Measurements from ENCODE around the gene EME2. TPM values are rescaled to one million over a fixed set of nuclear protein-coding genes. Genes with fewer than 3 reads are reported as not detected.
"Not testable (repeated sequence)": the region's sequence is repeated elsewhere in the genome, so short reads cannot be mapped to it uniquely, and the experiment has no call there.

Gene EME2
- total RNA-seq, 1 donor from 2014 or later, result 19.2 TPM

DNA sequence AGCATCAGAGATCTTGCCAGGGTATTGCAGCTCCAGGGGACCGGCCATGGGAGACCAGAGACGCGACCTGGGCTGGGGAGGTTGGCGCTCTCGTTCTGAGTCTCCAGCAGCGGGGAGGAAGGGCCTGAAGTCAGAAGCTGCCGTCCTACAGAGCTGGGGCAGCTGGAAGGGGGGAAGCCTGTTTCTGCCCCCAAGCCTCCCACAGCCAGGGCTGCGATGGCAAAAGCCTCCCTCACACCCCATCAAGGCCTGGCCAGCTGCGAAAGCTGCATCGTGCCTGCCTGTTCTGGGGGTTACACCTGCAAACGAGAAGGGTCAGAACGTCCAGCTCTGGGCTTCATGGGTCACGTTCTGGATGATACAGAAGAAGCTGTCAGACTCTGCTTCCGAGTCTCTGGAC lies 40.5 kb upstream of the EME2 start:
- Histone ChIP-seq H3K4me1 (no peaks in the 10 kb centered on the region), H3K4me3 (no peak overlapping the region), H3K27me3 (no peaks in the 10 kb centered on the region), H3K36me3 (peaks cover 62% of the 10 kb centered on the region), H3K9me3 (no peaks in the 10 kb centered on the region), H3K27ac (no peak overlapping the region)
- DNase-seq (no peak), ATAC-seq (no peak)
- intact Hi-C loops (cut with DNase I), result no loop called here
- TF ChIP-seq, protein P1, sequence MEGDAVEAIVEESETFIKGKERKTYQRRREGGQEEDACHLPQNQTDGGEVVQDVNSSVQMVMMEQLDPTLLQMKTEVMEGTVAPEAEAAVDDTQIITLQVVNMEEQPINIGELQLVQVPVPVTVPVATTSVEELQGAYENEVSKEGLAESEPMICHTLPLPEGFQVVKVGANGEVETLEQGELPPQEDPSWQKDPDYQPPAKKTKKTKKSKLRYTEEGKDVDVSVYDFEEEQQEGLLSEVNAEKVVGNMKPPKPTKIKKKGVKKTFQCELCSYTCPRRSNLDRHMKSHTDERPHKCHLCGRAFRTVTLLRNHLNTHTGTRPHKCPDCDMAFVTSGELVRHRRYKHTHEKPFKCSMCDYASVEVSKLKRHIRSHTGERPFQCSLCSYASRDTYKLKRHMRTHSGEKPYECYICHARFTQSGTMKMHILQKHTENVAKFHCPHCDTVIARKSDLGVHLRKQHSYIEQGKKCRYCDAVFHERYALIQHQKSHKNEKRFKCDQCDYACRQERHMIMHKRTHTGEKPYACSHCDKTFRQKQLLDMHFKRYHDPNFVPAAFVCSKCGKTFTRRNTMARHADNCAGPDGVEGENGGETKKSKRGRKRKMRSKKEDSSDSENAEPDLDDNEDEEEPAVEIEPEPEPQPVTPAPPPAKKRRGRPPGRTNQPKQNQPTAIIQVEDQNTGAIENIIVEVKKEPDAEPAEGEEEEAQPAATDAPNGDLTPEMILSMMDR (IDR thresholded peaks at IDR 0.05), result no peak

DNA sequence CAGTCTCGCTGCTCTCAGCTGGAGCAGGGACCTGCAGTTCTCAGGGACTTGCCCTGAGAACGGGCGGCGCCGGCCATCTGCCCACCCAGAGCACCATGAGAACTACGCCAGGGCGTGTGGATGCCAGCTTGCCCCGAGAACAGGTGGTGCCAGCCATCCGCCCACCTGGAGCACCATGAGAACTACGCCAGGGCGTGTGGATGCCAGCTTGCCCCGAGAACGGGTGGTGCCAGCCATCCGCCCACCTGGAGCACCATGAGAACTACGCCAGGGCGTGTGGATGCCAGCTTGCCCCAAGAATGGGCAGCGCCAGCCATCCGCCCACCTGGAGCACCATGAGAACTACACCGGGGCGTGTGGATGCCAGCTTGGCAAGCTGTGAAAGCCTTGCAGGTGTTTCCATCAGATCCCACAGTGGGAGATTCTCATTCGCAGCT lies 40.0 kb upstream of the EME2 start:
- H3K4me3 ChIP-seq; H3K4me1 ChIP-seq; intact Hi-C loops (cut with DNase I); ATAC-seq; H3K9me3 ChIP-seq; H3K27ac ChIP-seq; DNase-seq; H3K27me3 ChIP-seq: not testable (repeated sequence)
- peaks cover 61% of the 10 kb centered on the region for H3K36me3 ChIP-seq

- TF ChIP-seq, protein P1 (IDR thresholded peaks at IDR 0.05), result no peak
- DNase-seq (no peak), ATAC-seq (peak; percentile 8)
- intact Hi-C loops (cut with DNase I), result no loop called here
- Histone ChIP-seq H3K27me3 (no peaks in the 10 kb centered on the region), H3K36me3 (peaks cover 52% of the 10 kb centered on the region), H3K4me1 (no peaks in the 10 kb centered on the region), H3K9me3 (no peaks in the 10 kb centered on the region), H3K4me3 (no peak overlapping the region), H3K27ac (no peak overlapping the region)
Measured at GRCh38 chr16:1734123-1734522, 38.5 kb upstream of the EME2 start.

DNA sequence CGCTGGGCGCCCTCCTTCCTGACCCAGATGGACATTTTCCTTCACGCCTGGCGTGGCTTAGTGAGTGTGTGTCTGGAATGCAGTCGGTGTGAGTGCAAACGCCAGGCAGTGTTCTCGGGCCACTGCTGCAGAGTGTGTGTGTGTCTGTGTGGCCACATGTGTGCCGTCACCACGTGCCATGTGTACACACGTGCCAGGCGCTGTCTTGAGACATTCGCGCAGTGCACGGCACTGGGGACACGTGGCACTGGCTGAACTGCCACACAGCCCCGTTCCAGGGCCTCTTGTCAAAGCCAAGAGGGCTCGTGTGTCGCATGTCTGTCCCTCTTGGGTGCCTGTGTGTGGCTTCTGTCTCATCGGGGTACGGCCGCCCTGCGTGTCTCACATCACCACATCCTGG lies 37.8 kb upstream of the EME2 start:
- no peak for DNase-seq
- TF ChIP-seq, protein P1 (IDR thresholded peaks at IDR 0.05), result no peak
- Histone ChIP-seq H3K27ac (no peak overlapping the region), H3K9me3 (no peaks in the 10 kb centered on the region), H3K27me3 (no peaks in the 10 kb centered on the region), H3K36me3 (peaks cover 46% of the 10 kb centered on the region), H3K4me1 (no peaks in the 10 kb centered on the region), H3K4me3 (no peak overlapping the region)
- intact Hi-C loops (cut with DNase I), result no loop called here
- ATAC-seq, result peak; percentile 39

DNA sequence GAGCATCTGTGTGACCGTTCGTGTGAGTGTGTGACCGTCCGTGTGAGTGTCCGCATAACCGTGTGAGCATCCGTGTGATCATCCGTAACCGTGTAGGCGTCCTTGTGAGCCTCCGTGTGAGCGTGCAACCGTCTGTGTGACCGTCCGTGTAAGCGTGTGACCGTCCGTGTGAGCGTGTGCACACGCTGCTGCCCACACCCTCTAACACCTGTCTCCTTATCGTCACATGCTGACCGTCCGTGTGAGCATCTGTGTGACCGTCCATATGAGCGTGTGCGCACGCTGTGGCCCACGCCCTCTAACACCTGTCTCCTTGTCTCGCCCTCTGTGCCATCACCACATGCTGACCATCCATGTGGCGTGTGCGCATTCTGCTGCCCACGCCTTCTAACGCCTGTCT lies 32.4 kb upstream of the EME2 start:
- no peaks in the 10 kb centered on the region for H3K27me3 ChIP-seq
- H3K9me3 ChIP-seq, result no peaks in the 10 kb centered on the region
- DNase-seq (no peak), ATAC-seq (no peak)
- H3K4me1 ChIP-seq, result no peaks in the 10 kb centered on the region
- no peak overlapping the region for H3K4me3 ChIP-seq
- intact Hi-C loops (cut with DNase I), result no loop called here
- peaks cover 29% of the 10 kb centered on the region for H3K36me3 ChIP-seq
- TF ChIP-seq, protein P1 (IDR thresholded peaks at IDR 0.05), result no peak
- H3K27ac ChIP-seq, result no peak overlapping the region

DNA sequence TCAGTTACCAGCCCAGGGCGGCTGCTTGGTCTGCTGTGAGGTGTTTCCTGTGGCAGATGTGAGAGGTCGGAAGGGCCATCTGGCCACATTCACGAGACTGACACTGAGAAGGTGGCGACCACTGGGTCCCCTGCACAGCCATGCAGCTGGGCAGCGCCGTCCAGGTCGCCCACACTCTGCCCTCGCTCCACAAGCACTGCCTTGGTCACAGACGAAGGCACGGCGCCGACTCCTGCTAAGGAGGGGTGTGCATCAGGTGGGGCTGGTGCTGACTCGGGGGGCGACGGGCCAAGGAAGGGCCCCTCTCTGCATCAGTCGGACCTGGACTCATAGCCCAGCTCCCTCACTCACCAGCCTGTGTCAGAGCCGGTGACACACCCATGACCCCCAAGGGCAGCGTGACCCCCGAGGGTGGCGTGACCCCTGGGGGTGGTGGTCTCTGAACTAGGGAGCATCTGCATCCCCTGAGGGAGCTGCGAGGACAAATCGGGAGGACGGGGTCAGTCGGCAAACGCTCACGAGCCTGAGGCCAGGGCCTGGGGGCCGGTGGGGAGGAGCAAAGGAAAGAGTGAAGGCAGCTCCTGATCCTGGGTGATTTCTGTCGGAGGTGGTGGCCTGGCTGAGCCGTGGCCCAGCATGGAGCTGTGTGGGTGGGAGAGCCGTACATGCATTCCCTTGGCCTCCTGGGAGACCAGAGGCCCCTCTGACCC lies 31.7 kb upstream of the EME2 start:
- Histone ChIP-seq H3K4me1 (no peaks in the 10 kb centered on the region), H3K9me3 (no peaks in the 10 kb centered on the region), H3K36me3 (peaks cover 34% of the 10 kb centered on the region), H3K4me3 (no peak overlapping the region), H3K27ac (no peak overlapping the region), H3K27me3 (no peaks in the 10 kb centered on the region)
- TF ChIP-seq, protein P1 (IDR thresholded peaks at IDR 0.05), result no peak
- intact Hi-C loops (cut with DNase I), result no loop called here
- peak; percentile 16 for ATAC-seq
- DNase-seq, result no peak
